ENCODE measurements around the gene ADM.

Gene ADM

DNA sequence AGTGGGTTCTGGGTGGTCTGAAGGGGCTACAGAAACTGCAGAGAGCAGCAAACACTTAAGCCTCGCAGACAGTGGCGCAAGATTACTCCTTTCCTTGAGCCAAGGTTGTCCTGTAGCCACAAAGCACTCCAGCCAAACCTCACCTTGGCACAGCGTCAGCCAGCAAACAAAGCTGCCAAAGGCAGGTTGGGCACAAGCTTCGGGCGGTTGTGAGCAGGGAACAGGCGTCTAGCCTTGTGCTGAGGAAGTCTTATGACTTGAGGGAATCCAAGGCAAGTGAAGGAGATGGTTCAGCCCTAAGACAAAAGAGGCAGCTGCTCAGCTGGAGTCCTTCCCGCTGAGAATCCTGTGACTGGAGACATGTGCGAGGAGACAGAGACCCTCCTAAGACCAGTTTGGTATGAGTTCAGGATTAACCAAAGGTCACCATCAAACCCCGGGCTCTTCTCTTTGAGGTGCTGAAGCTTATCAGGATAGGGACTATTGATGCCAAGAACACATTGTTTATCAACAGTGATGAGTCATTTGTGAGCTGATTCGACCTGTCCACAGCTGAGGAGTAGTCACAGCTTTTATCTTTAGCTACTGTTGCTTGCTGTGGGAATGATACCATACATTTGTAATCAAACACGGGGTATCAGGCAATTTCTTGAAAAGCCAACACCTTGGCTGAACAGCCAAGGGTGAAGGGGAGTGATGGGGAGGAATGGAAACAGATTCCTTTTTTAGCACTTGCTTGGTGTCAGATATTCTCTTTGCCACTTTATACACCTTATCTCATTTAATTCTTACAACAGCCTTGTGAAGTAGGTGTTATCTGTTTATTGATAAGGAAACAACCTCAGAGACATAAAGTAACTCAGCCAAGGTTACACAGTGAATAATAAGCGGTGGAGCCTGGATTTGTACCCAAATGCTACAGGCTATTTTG is 4.6 kb downstream of the ADM start:
- no peak for DNase-seq (ENCODE audit: low read depth in 2 of 2)

DNA sequence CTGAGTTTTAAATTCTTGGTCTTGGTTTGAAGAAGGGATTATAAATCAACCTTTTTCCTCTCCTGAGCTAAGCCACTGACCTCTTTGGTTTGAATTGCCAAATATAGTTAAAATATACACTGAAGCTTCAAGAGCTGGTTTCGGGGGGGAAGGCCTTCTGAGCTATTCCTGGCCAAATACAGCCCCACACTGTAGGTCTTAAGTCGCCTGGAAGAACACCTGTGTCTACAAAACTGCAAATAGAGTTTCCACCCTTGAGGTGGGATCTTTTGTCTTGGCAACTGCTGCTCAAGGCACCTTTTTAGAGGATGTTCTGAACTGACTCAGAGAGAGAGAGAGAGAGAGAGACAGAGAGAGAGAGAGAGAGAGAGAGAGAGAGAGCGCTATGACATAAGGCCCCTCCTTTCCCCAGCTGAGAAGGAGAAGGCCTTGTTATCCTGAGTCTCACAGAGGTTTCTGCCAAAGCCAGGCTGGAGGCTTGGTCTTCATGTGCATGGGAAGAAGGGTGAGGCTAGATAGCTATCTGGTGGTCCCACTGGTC is 5.5 kb downstream of the ADM start:
- no peak for DNase-seq (ENCODE audit: low read depth in 2 of 2)

DNA sequence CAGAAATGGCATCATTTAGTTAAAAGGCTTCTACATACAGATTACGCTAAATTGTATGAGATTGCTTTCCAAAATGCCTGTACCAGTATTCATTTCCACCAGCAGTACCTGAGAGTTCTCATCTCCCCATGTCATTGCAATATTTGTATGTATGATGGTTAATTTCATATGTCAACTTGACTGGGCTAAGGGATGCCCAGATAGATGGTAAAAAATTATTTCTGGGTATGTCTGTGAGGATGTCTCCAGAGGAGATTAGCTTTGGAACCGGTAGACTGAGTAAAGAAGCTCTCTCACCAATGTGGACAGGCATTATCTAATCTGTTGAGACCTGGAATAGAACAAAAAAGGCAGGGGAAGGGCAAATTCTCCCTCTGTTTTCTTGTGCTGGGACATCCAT is 6.9 kb downstream of the ADM start:
- DNase-seq (ENCODE audit: low read depth in 2 of 2): no peak

DNA sequence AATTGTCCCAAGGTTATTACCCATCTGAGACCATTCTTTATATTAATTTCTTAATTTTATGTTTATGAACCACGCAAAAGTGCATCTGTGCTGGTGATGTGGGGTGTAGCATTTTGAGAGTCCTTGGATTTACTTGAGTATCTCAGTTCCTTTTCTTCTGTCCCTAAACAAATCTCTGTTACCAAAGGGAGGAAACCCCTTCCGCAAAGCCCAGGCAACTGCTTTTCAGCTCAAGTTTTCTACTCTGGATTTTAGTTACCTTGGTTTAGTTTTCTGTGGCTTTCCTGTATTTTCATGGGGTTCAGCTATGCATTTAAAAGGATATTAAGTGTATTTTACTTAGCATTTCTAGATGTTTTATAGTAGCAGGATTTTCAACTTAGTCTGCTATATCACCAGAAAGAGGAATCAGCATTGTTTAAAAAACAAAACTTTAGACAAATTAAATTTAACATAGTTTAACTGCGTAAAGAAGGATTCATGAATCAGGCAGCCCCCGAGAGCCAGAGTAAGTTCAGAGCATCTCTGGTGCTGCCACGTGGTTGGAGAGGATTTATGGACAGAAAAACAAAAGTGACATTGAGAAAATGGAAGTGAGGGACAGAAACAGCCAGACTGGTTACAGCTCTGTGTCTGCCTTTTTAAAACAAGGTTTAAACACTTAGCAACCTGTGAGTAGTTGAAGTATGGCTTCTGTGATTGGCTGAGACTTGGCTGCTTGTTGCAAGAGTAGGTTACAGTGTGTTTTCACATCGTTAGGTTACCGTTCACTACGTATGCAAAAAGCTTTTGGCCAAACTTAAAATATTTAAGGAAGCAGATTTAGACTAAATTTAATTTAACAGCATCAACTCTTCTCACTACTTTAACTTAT is 9.6 kb downstream of the ADM start:
- no peak for DNase-seq (ENCODE audit: low read depth in 2 of 2)

DNA sequence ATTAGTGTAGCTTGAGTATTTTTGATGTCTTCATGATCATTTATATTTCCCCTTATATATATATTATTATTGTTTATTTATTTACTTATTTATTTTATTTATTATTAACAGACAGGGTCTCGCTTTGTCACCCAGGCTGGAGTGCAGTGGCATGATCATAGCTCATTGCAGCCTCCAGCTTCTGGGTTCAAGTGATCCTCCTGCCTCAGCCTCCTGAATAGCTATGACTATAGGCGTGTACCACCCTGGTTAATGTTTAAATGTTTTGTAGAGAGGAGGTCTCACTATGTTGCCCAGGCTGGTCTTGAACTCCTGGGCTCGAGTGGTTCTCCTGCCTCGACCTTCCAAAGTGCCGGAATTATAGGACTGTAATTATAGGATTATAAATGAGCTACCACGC is 10.2 kb downstream of the ADM start:
- no peak for DNase-seq (ENCODE audit: low read depth in 2 of 2)

DNA sequence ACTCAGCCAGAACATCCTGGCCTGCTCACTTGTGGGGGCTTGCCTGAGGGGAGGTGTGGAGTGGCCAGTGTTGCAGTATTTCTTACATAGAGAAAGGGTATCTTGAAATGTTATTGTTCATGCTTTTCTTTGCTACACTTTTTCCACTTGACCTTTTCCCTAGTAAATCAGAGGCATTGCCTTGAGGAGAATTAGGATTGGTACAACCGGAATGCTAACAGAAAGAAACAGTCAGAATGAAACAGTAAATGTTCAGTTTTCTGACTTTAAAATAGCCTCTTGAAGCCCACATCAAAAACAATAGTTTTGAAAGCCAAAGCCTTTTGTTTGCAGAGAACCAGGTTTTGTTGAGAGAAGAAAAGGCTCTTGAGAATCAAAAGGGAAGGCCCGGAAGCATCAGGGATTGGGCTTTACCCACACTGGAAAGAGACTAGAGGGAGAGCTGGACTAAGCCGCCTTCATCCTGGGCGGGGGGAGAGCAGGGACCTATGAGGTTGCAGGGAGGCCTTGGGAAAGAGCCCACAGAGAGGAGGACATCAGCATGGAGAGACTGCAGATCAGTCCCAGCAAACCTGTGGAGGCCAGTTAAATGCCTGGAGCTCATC is 12.4 kb downstream of the ADM start:
- no peak for DNase-seq (ENCODE audit: low read depth in 2 of 2)

DNA sequence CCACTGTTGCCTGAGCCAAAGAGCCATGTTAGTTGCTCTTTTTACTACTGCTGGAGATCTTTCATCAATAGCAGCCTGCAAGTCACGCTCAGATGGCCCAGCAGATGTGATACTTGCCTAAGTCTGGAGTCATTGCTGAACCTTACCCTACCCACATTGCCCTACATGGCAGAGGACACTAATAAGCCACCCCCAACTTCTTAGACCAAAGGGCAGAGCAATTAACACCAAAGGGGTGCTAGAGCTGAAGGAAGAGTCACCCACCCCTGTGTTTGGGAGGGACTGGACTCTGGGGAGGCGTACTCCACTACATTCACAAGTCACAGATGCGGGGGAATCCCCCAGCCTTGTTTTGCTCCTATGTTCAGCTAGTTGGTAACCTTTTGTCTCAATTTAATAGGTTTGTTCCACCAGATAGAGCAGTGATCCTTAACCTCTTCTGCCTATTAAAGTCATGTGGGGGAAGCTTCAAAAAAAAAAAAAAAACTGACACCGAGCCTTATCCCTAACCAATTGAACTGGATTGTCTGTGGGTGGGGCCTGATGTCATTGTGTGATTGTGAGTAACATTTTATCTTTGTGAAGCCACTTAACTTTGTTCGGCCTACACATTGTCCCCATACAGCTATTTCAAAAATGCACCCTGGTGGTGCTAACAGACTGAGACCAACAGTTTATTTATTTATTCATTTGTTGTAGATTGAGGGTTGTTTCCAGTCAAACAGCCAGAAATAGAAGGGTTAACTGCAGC is 13.1 kb downstream of the ADM start:
- no peak for DNase-seq (ENCODE audit: low read depth in 2 of 2)

DNA sequence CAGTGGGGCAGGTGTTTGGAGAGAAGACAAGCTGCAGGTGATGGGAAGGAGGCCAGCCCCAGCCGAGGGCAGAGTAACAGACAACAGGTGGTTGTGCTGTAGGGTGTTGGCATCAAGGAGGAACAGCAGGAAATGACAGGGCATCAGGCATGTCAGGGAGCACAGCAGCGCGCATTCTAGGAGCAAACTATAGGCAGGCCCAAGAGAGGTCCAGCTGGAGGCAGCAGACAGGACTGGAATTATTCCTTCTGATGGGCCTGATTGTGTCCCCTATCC is 13.6 kb downstream of the ADM start:
- DNase-seq (ENCODE audit: low read depth in 2 of 2): no peak

DNA sequence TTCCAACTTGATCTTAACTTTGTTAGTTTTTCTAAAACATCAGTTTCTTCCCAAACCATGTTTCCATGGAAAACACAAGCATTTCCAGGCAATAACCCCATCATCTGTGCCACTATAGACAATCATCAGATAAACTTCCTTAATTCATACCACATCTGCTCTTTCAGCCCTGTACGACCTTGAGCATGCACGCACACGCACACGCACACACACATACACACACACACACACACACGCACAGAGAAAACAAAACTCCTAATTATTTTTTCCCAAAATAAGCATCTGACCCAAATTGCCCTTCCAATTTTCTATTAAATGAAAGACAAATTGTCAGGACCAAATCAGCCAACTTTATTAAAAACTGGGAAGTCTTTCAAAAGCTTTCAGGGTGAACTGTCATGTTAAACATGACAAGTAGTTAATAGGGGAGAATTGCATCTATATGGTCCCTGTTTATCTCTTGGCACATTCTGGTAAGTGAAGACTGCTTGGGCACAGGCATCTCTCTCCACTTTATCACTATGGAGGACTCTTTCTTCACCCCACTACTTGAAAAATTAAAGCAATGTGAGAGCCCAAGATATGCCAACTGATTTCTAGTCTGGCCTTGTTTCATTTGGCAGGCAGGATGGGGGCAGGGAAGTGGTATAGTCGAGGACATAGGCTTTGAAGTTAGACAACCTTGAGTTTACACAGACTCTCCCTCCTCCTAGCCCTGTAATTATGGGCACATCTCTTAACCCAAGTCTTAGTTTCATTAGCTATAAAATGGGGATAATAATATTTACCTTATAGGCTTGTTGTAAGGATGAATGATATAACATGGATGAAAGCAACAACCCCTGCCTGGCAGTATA is 15.1 kb downstream of the ADM start:
- no peak for DNase-seq (ENCODE audit: low read depth in 2 of 2)

DNA sequence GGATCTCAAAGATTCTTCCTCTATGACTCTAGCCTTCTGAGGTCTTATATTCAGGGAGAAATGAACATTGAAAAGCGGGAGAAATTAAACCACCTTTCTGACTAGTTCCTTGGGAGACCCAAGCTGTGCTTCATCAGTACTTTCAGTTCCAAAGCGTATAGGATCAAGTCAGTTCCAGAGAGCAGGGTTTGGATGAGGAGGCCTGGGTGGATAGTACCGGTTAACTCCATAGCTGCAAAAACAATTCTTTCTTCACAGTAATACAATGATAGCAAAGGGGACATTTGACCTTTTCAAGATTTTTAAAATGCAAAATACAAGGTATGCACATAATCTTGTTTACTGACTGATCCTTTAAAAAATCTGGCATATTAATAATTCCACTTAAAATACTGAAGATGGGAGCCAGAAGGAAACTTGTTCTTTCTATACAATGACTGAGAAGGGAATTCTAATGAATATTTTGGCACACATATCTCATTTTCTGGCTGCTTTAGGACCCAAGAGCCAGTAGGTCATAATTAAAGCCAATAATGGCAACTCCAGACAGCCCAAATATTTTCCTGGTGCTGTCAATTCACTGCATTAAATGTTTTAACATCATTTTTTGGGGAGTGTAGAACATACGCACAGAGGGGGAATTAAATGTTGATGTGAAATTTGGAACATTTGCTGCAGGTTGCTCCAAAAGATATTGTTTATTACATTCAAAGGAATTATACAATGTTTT is 16.0 kb downstream of the ADM start:
- DNase-seq (ENCODE audit: low read depth in 2 of 2): no peak

DNA sequence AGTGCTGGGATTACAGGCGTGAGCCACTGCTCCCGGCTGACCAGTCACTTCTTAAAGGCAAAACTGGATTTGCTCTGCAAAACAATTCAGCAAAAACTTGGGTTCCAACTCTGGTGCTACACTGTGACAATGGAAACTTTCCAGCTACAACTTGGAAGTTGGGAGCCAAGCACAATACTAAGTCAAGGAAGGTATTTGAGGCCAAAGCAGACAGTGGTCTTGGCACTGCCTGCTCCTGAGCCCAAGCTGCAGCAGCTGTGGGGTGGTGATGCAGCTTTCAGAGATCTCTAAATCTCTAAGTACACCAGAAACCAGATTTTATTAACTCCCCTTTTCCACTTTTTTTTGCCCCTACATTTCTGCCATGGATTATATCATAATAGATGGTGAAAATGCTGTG is 17.5 kb downstream of the ADM start:
- DNase-seq (ENCODE audit: low read depth in 2 of 2): no peak

DNA sequence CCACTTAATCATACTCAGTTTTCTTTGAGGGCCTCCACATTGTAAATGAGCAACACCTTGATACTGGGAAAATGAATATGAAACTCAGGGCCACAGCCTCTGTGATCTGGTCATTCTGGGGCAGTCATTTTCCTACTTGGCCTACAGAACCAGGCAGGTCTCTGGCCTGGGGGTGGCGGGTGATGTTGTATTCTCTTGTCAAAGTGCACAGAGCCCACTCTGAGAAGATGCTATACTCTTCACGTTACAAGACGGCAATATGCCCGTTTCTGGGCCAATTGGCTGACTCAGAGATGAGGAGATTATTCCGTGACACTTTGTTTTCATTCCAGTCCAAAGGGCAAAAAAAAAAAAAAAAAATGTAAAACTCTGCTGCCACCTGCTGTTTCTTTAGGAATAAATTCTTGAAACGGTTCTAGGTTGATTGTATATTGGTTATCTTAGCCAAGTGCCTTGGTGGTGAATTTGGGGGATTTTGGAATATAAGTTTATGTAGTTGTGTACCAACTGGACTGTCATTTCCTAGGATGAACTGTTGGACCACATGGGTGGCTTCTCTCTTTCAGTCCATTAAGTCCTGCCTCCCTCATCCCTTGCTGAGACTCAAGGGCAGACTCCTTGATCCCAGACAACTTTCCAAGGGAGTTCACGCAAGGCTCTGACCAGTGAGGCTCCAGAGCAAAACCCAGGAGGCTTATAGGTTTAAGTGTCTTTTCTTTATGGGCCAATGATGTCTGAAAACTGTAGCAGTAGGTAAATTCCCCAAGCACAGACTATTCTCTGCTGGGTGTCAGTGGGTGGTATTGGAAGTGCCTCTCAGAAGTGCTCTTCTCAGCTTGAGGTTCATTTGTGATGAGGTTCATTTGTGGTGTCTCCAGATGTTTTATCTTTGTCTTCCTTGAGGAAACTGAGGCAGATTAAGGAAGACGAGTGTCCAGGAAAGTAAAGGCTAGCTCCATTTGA is 18.2 kb downstream of the ADM start:
- DNase-seq (ENCODE audit: low read depth in 2 of 2): peak in 1 of 2 donors; percentile 35

DNA sequence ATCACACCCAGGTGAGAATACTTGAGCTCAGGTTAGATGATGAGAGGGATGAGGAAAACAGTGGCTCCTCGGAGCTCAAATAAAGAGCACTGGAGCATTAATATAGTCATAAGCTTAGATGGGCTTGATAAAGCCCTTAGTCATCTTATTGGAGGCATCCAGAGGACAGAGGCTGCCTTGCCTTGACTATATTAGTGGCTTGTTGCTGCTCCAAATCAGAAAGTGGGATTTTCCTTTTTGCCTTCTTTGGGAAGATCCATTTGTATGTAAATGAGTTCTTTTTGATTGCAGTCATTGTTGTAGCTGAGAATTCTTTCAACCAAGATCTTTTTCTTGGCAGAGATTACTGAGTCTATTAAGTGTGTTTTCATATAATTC is 18.9 kb downstream of the ADM start:
- no peak for DNase-seq (ENCODE audit: low read depth in 2 of 2)

DNA sequence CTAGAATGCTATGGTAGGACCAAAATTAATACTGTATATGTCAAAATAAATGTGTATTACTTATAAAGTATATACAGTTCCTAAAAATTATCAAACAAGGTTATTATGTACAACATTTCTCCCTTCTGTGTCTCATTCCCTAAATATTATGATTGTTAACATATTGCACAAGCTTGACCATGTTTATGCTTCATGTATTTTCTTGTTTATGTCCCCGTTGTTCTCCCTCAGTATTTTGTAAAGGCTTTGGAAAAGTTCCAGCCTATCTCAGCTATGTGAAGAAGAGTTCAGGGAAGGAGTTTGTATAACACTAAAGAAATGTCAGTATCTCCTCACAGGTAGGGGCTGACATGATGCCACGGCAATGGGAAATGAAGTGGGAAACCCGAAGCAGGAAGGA is 19.6 kb downstream of the ADM start:
- no peak for DNase-seq (ENCODE audit: low read depth in 2 of 2)

DNA sequence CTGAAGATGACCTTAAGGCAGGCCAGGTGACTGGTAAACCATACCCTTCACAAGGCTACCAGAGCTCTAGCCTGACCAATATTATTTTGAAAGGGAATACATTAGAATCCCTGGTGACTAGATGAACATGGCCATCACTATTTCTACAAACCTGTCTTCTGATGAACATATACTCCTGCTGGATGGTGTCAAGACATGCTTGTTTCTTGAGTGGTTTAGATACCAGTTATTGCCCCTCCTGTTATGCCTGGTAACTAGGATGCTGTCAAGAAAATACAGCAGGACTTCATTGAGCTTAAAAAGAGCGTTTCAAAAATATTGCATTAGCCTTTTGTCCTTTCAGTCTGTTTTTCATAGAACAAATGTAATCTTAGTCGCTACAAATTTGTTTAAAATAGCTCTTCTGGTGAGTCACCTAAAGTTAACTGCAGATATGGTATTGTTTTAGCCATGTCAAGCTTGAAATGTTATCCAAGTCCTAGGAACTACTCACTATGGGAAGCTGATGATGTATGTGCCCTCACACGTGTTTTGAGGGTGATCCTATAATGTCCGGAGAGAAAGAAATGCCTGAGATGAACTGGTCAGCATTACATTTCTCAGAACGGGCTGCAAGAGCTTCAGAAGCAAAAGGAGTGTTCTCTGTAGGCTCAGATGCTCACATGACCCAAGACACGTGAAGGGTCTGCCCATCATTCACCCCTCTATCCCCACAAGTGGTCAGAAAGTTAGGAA is 20.6 kb downstream of the ADM start:
- DNase-seq (ENCODE audit: low read depth in 2 of 2): no peak

DNA sequence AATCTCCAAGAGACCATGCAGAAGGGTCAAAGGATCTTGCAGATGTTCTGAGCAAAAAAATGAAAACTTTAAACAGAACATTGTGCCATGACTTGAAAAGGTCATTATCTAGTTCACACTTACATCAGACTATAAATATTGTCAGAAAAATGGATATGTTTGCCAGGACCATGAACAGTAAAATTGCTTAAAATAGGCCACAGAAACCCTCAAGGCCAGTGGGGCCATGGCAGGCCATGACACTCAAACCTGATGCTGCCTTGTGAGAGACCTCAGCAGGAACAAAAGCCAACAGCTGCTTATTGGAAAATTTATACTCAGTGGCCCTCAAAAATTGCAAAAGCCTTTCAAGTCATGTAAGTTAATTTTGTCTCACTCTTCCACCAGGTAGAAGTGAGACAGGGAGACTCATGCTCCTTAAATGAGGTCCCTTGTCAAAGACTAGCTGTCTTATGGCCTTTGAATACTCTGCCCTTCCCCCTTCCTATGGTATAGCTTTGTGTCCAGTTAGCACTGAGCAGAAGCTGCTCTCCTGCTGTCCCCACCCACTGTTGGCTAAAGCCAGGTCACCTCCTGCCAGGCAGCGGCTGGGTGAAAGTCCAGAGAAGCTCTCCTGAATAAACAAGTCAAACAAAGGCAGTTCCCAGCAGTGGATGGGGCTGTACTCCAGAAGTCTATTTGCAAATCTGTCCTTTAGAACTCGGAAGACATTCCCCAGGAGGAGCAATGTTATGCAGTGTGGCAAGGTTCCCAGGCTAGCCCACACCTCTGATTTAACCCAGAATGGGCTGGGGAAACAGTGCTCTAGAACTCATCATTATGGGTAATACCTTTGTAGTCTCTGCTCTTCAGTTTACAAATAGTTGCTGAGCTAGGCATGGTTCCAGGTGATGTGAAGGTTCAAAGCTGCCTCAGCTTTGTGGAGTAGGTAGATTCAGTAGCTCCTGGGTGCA is 21.4 kb downstream of the ADM start:
- no peak for DNase-seq (ENCODE audit: low read depth in 2 of 2)

DNA sequence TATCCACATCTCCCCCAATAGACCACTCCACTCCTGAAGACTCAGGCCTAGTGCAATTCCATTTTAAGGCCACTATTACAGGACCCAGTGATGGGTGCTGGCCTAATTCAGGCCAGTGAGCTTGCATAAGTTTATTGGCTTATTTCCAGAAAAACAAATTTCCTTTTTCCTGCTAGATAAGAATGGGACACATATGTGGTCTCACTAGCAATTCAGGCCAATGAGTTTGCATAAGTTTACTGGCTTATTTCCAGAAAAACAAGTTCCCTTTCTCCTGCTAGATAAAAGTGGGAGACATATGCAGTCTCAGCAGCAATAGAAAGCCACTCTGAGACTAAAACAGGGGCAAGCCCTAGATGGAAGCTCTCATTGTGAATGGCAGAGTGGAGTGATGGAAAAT is 22.4 kb downstream of the ADM start:
- DNase-seq (ENCODE audit: low read depth in 2 of 2): no peak

Data from stimulated activated CD4-positive, alpha-beta T cell treated with anti-CD3 and anti-CD28 coated beads, Interleukin-15, amount 100 ng/mL, for 48 hours (primary cell).